WERI-Rb-1 (cell line): ENCODE measurements around the gene BCKDK.

Experiments used
- DNase-seq: peaks from one replicate; pipeline ENCODE4 v3.0.0-alpha.2; 2020
- H3K27ac ChIP-seq: fragments of 250-450 bp; sonication (Bioruptor Pico); 2 replicates; pipeline ENCODE4 v1.5.1; 2020; ENCODE audit warnings: mild to moderate bottlenecking, moderate library complexity
- H3K27me3 ChIP-seq: fragments of 250-450 bp; sonication (Bioruptor Pico); 2 replicates; pipeline ENCODE4 v1.5.1; 2021; ENCODE audit warnings: mild to moderate bottlenecking, low read depth, moderate library complexity; ENCODE audit not compliant: insufficient read depth, severe bottlenecking
- H3K36me3 ChIP-seq: fragments of 250-450 bp; sonication (Bioruptor Pico); 2 replicates; pipeline ENCODE4 v1.5.1; 2020; ENCODE audit warnings: mild to moderate bottlenecking, moderate library complexity
- H3K4me3 ChIP-seq: 2 replicates; pipeline ENCODE4 v1.5.1; 2011; ENCODE audit warnings: low read depth, mild to moderate bottlenecking, control low read depth, low read length
- H3K9me3 ChIP-seq: fragments of 250-450 bp; sonication (Bioruptor Pico); 2 replicates; pipeline ENCODE4 v1.5.1; 2021; ENCODE audit warnings: mild to moderate bottlenecking, moderate library complexity; ENCODE audit not compliant: severe bottlenecking
- CTCF ChIP-seq: IDR thresholded peaks from 2 replicates; pipeline ENCODE4 v1.5.1; 2011; ENCODE audit warnings: low read depth, mild to moderate bottlenecking, control low read depth, inconsistent platforms, low read length

Gene BCKDK

GRCh38 chr16:31132303-31132979, 24.3 kb downstream of the BCKDK start:
- Histone ChIP-seq H3K4me3 (no peak overlapping the region), H3K27ac (no peak overlapping the region), H3K9me3 (no peaks in the 10 kb centered on the region), H3K36me3 (peaks cover 43% of the 10 kb centered on the region), H3K27me3 (no peaks in the 10 kb centered on the region)
- no peak for TF ChIP-seq CTCF
- DNase-seq = no peak

- Histone ChIP-seq H3K36me3 (peaks cover 39% of the 10 kb centered on the region), H3K27me3 (no peaks in the 10 kb centered on the region), H3K4me3 (no peak overlapping the region), H3K27ac (no peak overlapping the region), H3K9me3 (no peaks in the 10 kb centered on the region)
- DNase-seq = no peak
- TF ChIP-seq CTCF = no peak
Observed at GRCh38 chr16:31133046-31133501, 24.9 kb downstream of the BCKDK start.

DNA sequence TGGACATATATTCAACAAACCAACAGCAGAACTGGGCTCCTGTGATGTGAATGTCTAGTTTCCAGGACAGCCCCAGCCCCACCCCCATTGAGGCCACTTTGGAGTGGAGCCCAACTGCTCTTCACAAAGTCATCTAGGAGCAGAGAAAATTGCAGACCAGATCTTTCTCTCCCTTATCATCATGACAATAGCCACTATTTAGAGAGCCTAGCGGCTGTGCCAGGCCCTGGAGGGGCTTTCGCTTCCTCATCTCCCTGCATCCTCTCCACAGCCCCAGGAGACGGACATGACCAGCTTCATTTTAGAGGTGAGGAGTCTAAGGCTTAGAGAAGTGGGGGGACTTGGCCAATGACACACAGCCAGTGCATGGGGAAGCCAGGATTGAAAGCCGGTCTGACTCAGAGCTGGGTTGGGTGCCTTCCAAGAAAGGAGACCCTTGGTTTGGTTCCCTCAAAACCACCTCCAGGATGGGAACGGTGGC, 25.9 kb downstream of the BCKDK start:
- peaks cover 31% of the 10 kb centered on the region for H3K36me3 ChIP-seq
- no peaks in the 10 kb centered on the region for H3K9me3 ChIP-seq
- H3K4me3 ChIP-seq = no peak overlapping the region
- H3K27ac ChIP-seq = no peak overlapping the region
- no peak for DNase-seq
- no peak for TF ChIP-seq CTCF
- H3K27me3 ChIP-seq = no peaks in the 10 kb centered on the region

DNA sequence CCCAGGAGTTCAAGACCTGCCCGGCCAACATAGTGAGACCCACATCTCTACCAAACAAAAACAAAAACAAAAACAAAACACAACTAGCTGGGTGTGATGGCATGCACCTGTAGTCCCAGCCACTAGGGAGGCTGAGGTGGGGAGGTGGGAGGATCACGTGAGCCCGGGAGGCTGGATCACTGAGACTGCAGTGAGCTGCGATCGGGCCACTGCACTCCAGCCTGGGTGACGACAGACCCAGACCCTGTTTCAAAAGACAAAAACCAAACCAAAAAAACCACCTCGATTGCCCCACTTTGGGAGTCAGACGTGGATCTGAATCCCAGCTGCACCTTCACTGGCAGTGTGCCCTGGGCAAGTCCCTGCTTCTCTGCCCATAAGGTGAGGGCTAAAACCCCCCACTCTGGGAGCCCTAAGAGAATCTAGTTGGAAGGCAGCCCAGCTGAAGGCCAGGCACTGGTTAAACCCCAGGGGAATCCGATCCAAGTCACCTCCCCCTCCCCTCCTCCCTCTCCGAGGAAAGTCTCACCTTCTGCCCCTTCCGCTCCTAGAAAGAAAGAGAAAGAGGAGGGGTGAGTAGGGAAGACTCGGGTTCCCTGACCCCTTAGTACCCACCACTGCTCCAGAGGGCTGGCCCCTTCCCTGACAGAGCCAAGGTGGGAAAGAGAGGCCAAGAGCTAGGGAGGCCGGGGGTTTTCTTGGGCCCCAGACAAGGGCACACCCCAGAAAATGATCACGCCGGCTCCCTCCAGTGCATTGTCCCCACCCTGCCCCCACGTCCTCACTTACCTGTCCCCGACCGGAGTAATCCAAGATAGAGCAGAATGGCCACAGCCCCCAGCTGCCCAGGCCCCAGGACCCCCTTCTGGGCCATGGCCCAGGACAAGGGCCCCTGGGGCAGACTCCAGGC, 26.7 kb downstream of the BCKDK start:
- peak; percentile 63 for DNase-seq
- Histone ChIP-seq H3K27me3 (no peaks in the 10 kb centered on the region), H3K27ac (peak overlapping the region; percentile 56), H3K36me3 (peaks cover 26% of the 10 kb centered on the region), H3K4me3 (peak overlapping the region; percentile 55), H3K9me3 (no peaks in the 10 kb centered on the region)
- no peak for TF ChIP-seq CTCF

GRCh38 chr16:31135535-31136286, 27.5 kb downstream of the BCKDK start, which contains the start of gene PRSS8:
TSS of gene PRSS8 (minus strand) at chr16:31135727. CDS start at chr16:31135498, 229 bp downstream.
- Histone ChIP-seq H3K27me3 (no peaks in the 10 kb centered on the region), H3K9me3 (no peaks in the 10 kb centered on the region), H3K36me3 (peaks cover 22% of the 10 kb centered on the region), H3K27ac (peak within 1 kb of the TSS; percentile 56), H3K4me3 (peak within 1 kb of the TSS; percentile 55)
- DNase-seq = peak; percentile 76
- no peak for TF ChIP-seq CTCF
